Large intestine (tissue), 3 donors: ENCODE results near the gene NECTIN1. TPM values are rescaled to one million over a fixed set of nuclear protein-coding genes. Genes with fewer than 3 reads are reported as not detected.

Source experiments
- DNase-seq, 2 donors: peaks; one replicate each; pipeline versions ENCODE4 v3.0.0 to v3.0.0-alpha.2; 2013
- H3K27ac ChIP-seq: one replicate; pipeline ENCODE4 v1.5.1; 2013; ENCODE audit warnings: low read length
- H3K27me3 ChIP-seq: 2 replicates; pipeline ENCODE4 v1.6.1; 2013; ENCODE audit warnings: low read length; ENCODE audit not compliant: control insufficient read depth, insufficient read depth
- H3K36me3 ChIP-seq: 2 replicates; pipeline ENCODE4 v1.6.1; 2013; ENCODE audit warnings: low read length; ENCODE audit not compliant: control insufficient read depth, insufficient read depth
- H3K4me1 ChIP-seq: one replicate; pipeline ENCODE4 v1.6.1; 2013; ENCODE audit warnings: low read length; ENCODE audit not compliant: control insufficient read depth, insufficient read depth
- H3K4me3 ChIP-seq: one replicate; pipeline ENCODE4 v1.5.1; 2013; ENCODE audit warnings: low read length
- H3K9me3 ChIP-seq: one replicate; pipeline ENCODE4 v1.6.1; 2013; ENCODE audit warnings: mild to moderate bottlenecking, low read depth, low read length, moderate library complexity; ENCODE audit not compliant: control insufficient read depth
- WGBS: methylation state at CpG from one replicate; pipeline ENCODE4 v1.1.5; 2013; ENCODE audit warnings: low lambda C conversion rate; ENCODE audit not compliant: insufficient coverage; 5-methylcytosine and 5-hydroxymethylcytosine counted together
- polyA plus RNA-seq: library from polyadenylated mRNA; unstranded; fragments of 120-200 nt; gene quantifications from one replicate; pipeline ENCODE4 v1.2.1, GENCODE V29; 2013

Gene NECTIN1
- polyA plus RNA-seq, 1 donor, result 35.4 TPM

GRCh38 chr11:119693253-119693815, 35.7 kb downstream of the NECTIN1 start:
- no peak overlapping the region for H3K27ac ChIP-seq
- H3K27me3 ChIP-seq, result no peaks in the 10 kb centered on the region
- DNase-seq, result no peak
- no peak overlapping the region for H3K4me3 ChIP-seq
- no peaks in the 10 kb centered on the region for H3K9me3 ChIP-seq
- peaks cover 49% of the 10 kb centered on the region for H3K4me1 ChIP-seq
- no CpG with 5 or more reads among the region's 7 CpGs for WGBS
- H3K36me3 ChIP-seq, result no peaks in the 10 kb centered on the region

DNA sequence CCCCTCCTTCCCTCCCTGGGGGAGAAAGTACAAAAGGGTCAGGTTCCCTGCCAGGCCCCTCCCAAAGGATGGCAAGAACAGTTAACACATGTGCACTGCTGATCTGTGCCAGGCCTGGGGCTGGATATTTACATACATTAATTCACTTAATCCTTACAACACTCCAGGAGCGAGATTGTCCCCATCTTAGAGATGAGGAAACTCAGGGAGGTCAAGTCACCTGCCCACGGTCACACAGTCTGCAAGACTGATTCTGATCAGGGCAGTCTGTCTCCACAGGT, 36.5 kb downstream of the NECTIN1 start:
- Histone ChIP-seq H3K27ac (no peak overlapping the region), H3K9me3 (no peaks in the 10 kb centered on the region), H3K27me3 (no peaks in the 10 kb centered on the region), H3K4me1 (peaks cover 40% of the 10 kb centered on the region), H3K36me3 (no peaks in the 10 kb centered on the region), H3K4me3 (no peak overlapping the region)
- DNase-seq, result no peak
- WGBS, result no CpG with 5 or more reads among the region's 2 CpGs

GRCh38 chr11:119691701-119692539, 37.1 kb downstream of the NECTIN1 start:
- no peak for DNase-seq
- H3K27ac ChIP-seq, result no peak overlapping the region
- no peaks in the 10 kb centered on the region for H3K9me3 ChIP-seq
- WGBS, result no CpG with 5 or more reads among the region's 27 CpGs
- H3K4me3 ChIP-seq, result no peak overlapping the region
- H3K36me3 ChIP-seq, result no peaks in the 10 kb centered on the region
- peaks cover 34% of the 10 kb centered on the region for H3K4me1 ChIP-seq
- H3K27me3 ChIP-seq, result no peaks in the 10 kb centered on the region

- no peaks in the 10 kb centered on the region for H3K36me3 ChIP-seq
- peaks cover 30% of the 10 kb centered on the region for H3K4me1 ChIP-seq
- no CpG with 5 or more reads among the region's 9 CpGs for WGBS
- H3K9me3 ChIP-seq, result no peaks in the 10 kb centered on the region
- DNase-seq, result no peak
- no peaks in the 10 kb centered on the region for H3K27me3 ChIP-seq
- H3K4me3 ChIP-seq, result no peak overlapping the region
- no peak overlapping the region for H3K27ac ChIP-seq
Observed at GRCh38 chr11:119691020-119691666, 37.9 kb downstream of the NECTIN1 start.

DNA sequence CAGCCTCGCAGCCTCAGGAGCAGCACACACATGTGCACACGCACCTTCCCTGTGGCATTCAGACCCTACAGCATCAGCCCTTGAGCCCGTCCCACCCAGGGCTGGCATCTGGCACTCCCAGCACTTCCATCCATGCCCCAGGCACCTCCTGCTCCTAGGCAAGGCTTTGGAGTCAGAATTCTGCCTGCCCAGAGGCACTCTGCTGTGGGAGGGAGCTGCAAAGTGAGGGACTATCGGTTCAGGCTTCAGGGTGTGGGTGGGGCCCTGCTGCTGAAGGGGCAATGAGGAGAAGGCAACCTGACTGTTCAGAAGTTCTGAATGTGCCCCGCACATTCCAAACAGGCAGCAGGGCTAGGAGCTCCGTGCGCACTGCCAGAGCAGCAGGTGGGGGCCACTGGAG, 39.7 kb downstream of the NECTIN1 start:
- Histone ChIP-seq H3K27ac (no peak overlapping the region), H3K4me1 (peaks cover 19% of the 10 kb centered on the region), H3K36me3 (no peaks in the 10 kb centered on the region), H3K4me3 (no peak overlapping the region), H3K27me3 (no peaks in the 10 kb centered on the region), H3K9me3 (no peaks in the 10 kb centered on the region)
- DNase-seq, result no peak
- no CpG with 5 or more reads among the region's 7 CpGs for WGBS

- Histone ChIP-seq H3K27me3 (no peaks in the 10 kb centered on the region), H3K4me1 (peaks cover 9% of the 10 kb centered on the region), H3K36me3 (no peaks in the 10 kb centered on the region), H3K9me3 (no peaks in the 10 kb centered on the region), H3K4me3 (no peak overlapping the region), H3K27ac (no peak overlapping the region)
- WGBS, result no CpG with 5 or more reads among the region's 4 CpGs
- no peak for DNase-seq
Observed at GRCh38 chr11:119688356-119688755, 40.6 kb downstream of the NECTIN1 start.

GRCh38 chr11:119687373-119688046, 41.5 kb downstream of the NECTIN1 start:
- no peak for DNase-seq
- no CpG with 5 or more reads among the region's 15 CpGs for WGBS
- Histone ChIP-seq H3K4me3 (no peak overlapping the region), H3K36me3 (no peaks in the 10 kb centered on the region), H3K9me3 (no peaks in the 10 kb centered on the region), H3K27me3 (no peaks in the 10 kb centered on the region), H3K4me1 (peaks cover 8% of the 10 kb centered on the region), H3K27ac (no peak overlapping the region)

GRCh38 chr11:119686177-119686882, 42.7 kb downstream of the NECTIN1 start:
- WGBS, result 56% methylated on average over 4 of the region's 19 CpGs
- H3K4me1 ChIP-seq, result peaks cover 8% of the 10 kb centered on the region
- H3K27ac ChIP-seq, result no peak overlapping the region
- no peak overlapping the region for H3K4me3 ChIP-seq
- peak in 1 of 2 donors; percentile 68 for DNase-seq
- no peaks in the 10 kb centered on the region for H3K9me3 ChIP-seq
- no peaks in the 10 kb centered on the region for H3K36me3 ChIP-seq
- H3K27me3 ChIP-seq, result no peaks in the 10 kb centered on the region

DNA sequence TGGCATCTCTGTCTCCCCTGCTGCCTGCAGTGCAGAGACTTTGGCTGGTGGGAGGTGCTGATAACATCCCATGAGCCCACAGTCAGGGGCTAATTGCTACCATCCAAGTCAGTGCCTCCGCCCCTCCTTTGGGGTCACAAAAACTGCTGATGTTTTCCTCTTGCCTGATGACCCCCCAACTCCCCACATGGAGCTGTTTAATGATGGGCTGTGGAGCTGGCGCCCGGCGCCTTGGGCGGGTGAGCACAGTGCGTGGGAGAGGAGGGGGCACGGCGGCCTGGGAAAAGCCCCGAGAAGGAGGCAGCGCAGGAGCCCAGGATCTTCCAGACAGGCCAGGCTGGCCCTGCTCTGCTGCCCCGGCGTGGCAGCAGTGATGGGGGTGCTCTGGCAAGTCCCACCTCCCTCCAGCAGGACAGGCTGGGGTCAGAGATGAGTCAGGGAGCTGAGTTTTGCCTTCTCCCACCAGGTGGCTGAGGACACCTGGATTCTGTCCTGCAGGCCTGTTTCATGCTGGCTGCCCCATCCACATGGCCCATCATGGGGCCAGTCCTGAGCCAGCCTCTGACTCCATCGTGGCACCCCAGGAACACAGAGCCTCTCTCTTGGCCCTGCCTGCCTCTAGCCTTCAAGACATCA, 43.8 kb downstream of the NECTIN1 start:
- no peak for DNase-seq
- Histone ChIP-seq H3K9me3 (no peaks in the 10 kb centered on the region), H3K36me3 (no peaks in the 10 kb centered on the region), H3K4me3 (no peak overlapping the region), H3K27ac (no peak overlapping the region), H3K27me3 (no peaks in the 10 kb centered on the region), H3K4me1 (peaks cover 8% of the 10 kb centered on the region)
- no CpG with 5 or more reads among the region's 13 CpGs for WGBS
